ENCODE results near the gene TFCP2L1. TPM values are rescaled to one million over a fixed set of nuclear protein-coding genes. Genes with fewer than 3 reads are reported as not detected.

The TFCP2L1 gene
- total RNA-seq, 2 experiments from 2014 or later: 0.17 to 0.30 TPM

GRCh38 chr2:121184248-121184862 lies 100.6 kb downstream of the TFCP2L1 start:
- no peaks in the 10 kb centered on the region for H3K27me3 ChIP-seq (ENCODE audit: control insufficient read depth in 1 of 2, insufficient read depth in 2 of 2, low read length in 2 of 2)
- intact Hi-C loops (cut with DNase I, micrococcal nuclease): no loop called here
- no peak overlapping the region for H3K27ac Mint-ChIP-seq
- ATAC-seq (ENCODE audit: poor library complexity) (no peak), DNase-seq (no peak)
- no peaks in the 10 kb centered on the region for H3K9me3 Mint-ChIP-seq
- ChIA-PET CTCF (no interaction called here), POLR2A (no interaction called here)
- H3K4me3 ChIP-seq (ENCODE audit: low read length): no peak overlapping the region
- H3K27ac ChIP-seq (ENCODE audit: low read depth in 1 of 2, low read length in 2 of 2): no peak overlapping the region
- no peaks in the 10 kb centered on the region for H3K4me1 Mint-ChIP-seq (ENCODE audit: low read depth)
- H3K36me3 Mint-ChIP-seq (ENCODE audit: low read depth): no peaks in the 10 kb centered on the region
- H3K36me3 ChIP-seq (ENCODE audit: insufficient read depth, low read length): no peaks in the 10 kb centered on the region
- no peaks in the 10 kb centered on the region for H3K4me1 ChIP-seq (ENCODE audit: insufficient read depth, low read length)
- H3K9me3 ChIP-seq (ENCODE audit: control insufficient read depth in 1 of 2, insufficient read depth in 1 of 2, low read length in 2 of 2): peaks cover 0 to 9% of the 10 kb centered on the region in 2 experiments
- no peak for TF ChIP-seq CTCF (IDR thresholded peaks at IDR 0.05)
- H3K4me3 Mint-ChIP-seq: no peak overlapping the region
- H3K27me3 Mint-ChIP-seq: peaks cover 5% of the 10 kb centered on the region

- H3K9me3 Mint-ChIP-seq: no peaks in the 10 kb centered on the region
- DNase-seq (no peak), ATAC-seq (ENCODE audit: poor library complexity) (no peak)
- Histone ChIP-seq H3K9me3 (ENCODE audit: control insufficient read depth in 1 of 2, insufficient read depth in 1 of 2, low read length in 2 of 2) (peaks cover 0 to under 1% of the 10 kb centered on the region in 2 experiments), H3K36me3 (ENCODE audit: insufficient read depth, low read length) (no peaks in the 10 kb centered on the region), H3K27me3 (ENCODE audit: control insufficient read depth in 1 of 2, insufficient read depth in 2 of 2, low read length in 2 of 2) (no peaks in the 10 kb centered on the region), H3K4me3 (ENCODE audit: low read length) (no peak overlapping the region), H3K27ac (ENCODE audit: low read depth in 1 of 2, low read length in 2 of 2) (no peak overlapping the region), H3K4me1 (ENCODE audit: insufficient read depth, low read length) (no peaks in the 10 kb centered on the region)
- ChIA-PET CTCF (no interaction called here), POLR2A (no interaction called here)
- no peak overlapping the region for H3K4me3 Mint-ChIP-seq
- no peak for TF ChIP-seq CTCF (IDR thresholded peaks at IDR 0.05)
- no peaks in the 10 kb centered on the region for H3K36me3 Mint-ChIP-seq (ENCODE audit: low read depth)
- intact Hi-C loops (cut with DNase I, micrococcal nuclease): no loop called here
- no peaks in the 10 kb centered on the region for H3K27me3 Mint-ChIP-seq
- no peak overlapping the region for H3K27ac Mint-ChIP-seq
- no peaks in the 10 kb centered on the region for H3K4me1 Mint-ChIP-seq (ENCODE audit: low read depth)
Observed at GRCh38 chr2:121182520-121182919, 102.5 kb downstream of the TFCP2L1 start.

- DNase-seq (no peak), ATAC-seq (ENCODE audit: poor library complexity) (no peak)
- POLR2A ChIA-PET: no interaction called here
- Histone ChIP-seq H3K9me3 (ENCODE audit: control insufficient read depth in 1 of 2, insufficient read depth in 1 of 2, low read length in 2 of 2) (peaks cover 0 to 4% of the 10 kb centered on the region in 2 experiments), H3K4me1 (ENCODE audit: insufficient read depth, low read length) (no peaks in the 10 kb centered on the region), H3K27ac (ENCODE audit: low read depth in 1 of 2, low read length in 2 of 2) (no peak overlapping the region), H3K36me3 (ENCODE audit: insufficient read depth, low read length) (no peaks in the 10 kb centered on the region), H3K4me3 (ENCODE audit: low read length) (no peak overlapping the region), H3K27me3 (ENCODE audit: control insufficient read depth in 1 of 2, insufficient read depth in 2 of 2, low read length in 2 of 2) (no peaks in the 10 kb centered on the region)
- CTCF ChIA-PET: no interaction called here
- no peak for TF ChIP-seq CTCF (IDR thresholded peaks at IDR 0.05)
- Mint-ChIP-seq H3K27me3 (peaks cover 6% of the 10 kb centered on the region), H3K4me3 (no peak overlapping the region), H3K4me1 (ENCODE audit: low read depth) (no peaks in the 10 kb centered on the region), H3K9me3 (no peaks in the 10 kb centered on the region), H3K36me3 (ENCODE audit: low read depth) (no peaks in the 10 kb centered on the region), H3K27ac (no peak overlapping the region)
- intact Hi-C loops (cut with DNase I, micrococcal nuclease): no loop called here
Observed at GRCh38 chr2:121179467-121179866, 105.5 kb downstream of the TFCP2L1 start.
